H9 (cell line): Measurements from ENCODE around the gene KEL. TPM values are rescaled to one million over a fixed set of nuclear protein-coding genes. Genes with fewer than 3 reads are reported as not detected.

Experiments
- DNase-seq: peaks from one replicate; pipeline ENCODE4 v3.0.0-alpha.2; 2017
- H2AFZ ChIP-seq: one replicate; pipeline ENCODE4 v1.6.1; 2013; ENCODE audit warnings: mild to moderate bottlenecking, low read length, control low read depth, moderate library complexity
- H2AK5ac ChIP-seq: 2 replicates; pipeline ENCODE4 v1.6.1; 2013; ENCODE audit warnings: low read length, control low read depth, mixed read lengths; ENCODE audit not compliant: insufficient read length
- H2BK120ac ChIP-seq: one replicate; pipeline ENCODE4 v1.6.1; 2013; ENCODE audit warnings: low read depth, mild to moderate bottlenecking, low read length, control low read depth, inconsistent platforms; ENCODE audit not compliant: poor library complexity, severe bottlenecking
- H2BK12ac ChIP-seq: 2 replicates; pipeline ENCODE4 v1.6.1; 2013; ENCODE audit warnings: low read length, control low read depth, mixed read lengths, low read depth; ENCODE audit not compliant: insufficient read length
- H2BK15ac ChIP-seq: 2 replicates; pipeline ENCODE4 v1.6.1; 2013; ENCODE audit warnings: low read depth, low read length, control low read depth
- H2BK20ac ChIP-seq: one replicate; pipeline ENCODE4 v1.6.1; 2013; ENCODE audit warnings: low read depth, mild to moderate bottlenecking, low read length, control low read depth, inconsistent platforms; ENCODE audit not compliant: poor library complexity, severe bottlenecking
- H2BK5ac ChIP-seq: 2 replicates; pipeline ENCODE4 v1.6.1; 2013; ENCODE audit warnings: low read length, control low read depth, mixed read lengths; ENCODE audit not compliant: insufficient read length
- H3K14ac ChIP-seq: 2 replicates; pipeline ENCODE4 v1.6.1; 2013; ENCODE audit warnings: low read length, control low read depth; ENCODE audit not compliant: insufficient read depth
- H3K18ac ChIP-seq: 2 replicates; pipeline ENCODE4 v1.6.1; 2013; ENCODE audit warnings: low read depth, mild to moderate bottlenecking, mixed read lengths, low read length, control low read depth; ENCODE audit not compliant: insufficient read length
- H3K23ac ChIP-seq: 2 replicates; pipeline ENCODE4 v1.6.1; 2013; ENCODE audit warnings: low read length, control low read depth, mixed read lengths, low read depth; ENCODE audit not compliant: insufficient read length
- H3K23me2 ChIP-seq: 2 replicates; pipeline ENCODE4 v1.6.1; 2013; ENCODE audit warnings: low read depth, mild to moderate bottlenecking, mixed read lengths, low read length, control low read depth; ENCODE audit not compliant: insufficient read length, poor library complexity, severe bottlenecking
- H3K27ac ChIP-seq: 2 replicates; pipeline ENCODE4 v1.5.1; 2013; ENCODE audit warnings: low read length, control low read depth, mixed read lengths, low read depth; ENCODE audit not compliant: insufficient read length
- H3K27me3 ChIP-seq: 2 replicates; pipeline ENCODE4 v1.6.1; 2013; ENCODE audit warnings: low read length, control low read depth, inconsistent platforms; ENCODE audit not compliant: insufficient read depth
- H3K4ac ChIP-seq: 2 replicates; pipeline ENCODE4 v1.6.1; 2013; ENCODE audit warnings: low read depth, mild to moderate bottlenecking, control low read depth, inconsistent platforms, low read length, moderate library complexity
- H3K4me1 ChIP-seq: 2 replicates; pipeline ENCODE4 v1.6.1; 2013; ENCODE audit warnings: low read length, control low read depth, inconsistent platforms; ENCODE audit not compliant: insufficient read depth
- H3K4me2 ChIP-seq: 2 replicates; pipeline ENCODE4 v1.6.1; 2013; ENCODE audit warnings: low read length, control low read depth, mixed read lengths; ENCODE audit not compliant: insufficient read length, insufficient read depth
- H3K56ac ChIP-seq: 2 replicates; pipeline ENCODE4 v1.6.1; 2013; ENCODE audit warnings: low read depth, mild to moderate bottlenecking, mixed read lengths, low read length, control low read depth; ENCODE audit not compliant: insufficient read length
- H3K79me1 ChIP-seq: 2 replicates; pipeline ENCODE4 v1.6.1; 2013; ENCODE audit warnings: low read depth, mild to moderate bottlenecking, moderate library complexity, low read length, control low read depth, inconsistent platforms; ENCODE audit not compliant: insufficient read depth, poor library complexity, severe bottlenecking
- H3K79me2 ChIP-seq: 2 replicates; pipeline ENCODE4 v1.6.1; 2013; ENCODE audit warnings: low read length, control low read depth, inconsistent platforms; ENCODE audit not compliant: insufficient read depth
- H3K9ac ChIP-seq: 2 replicates; pipeline ENCODE4 v1.6.1; 2013; ENCODE audit warnings: low read length, control low read depth, mixed read lengths; ENCODE audit not compliant: insufficient read length; ENCODE audit errors: extremely low read depth
- H3K9me3 ChIP-seq: one replicate; pipeline ENCODE4 v1.6.1; 2013; ENCODE audit warnings: low read depth, low read length, inconsistent platforms; ENCODE audit not compliant: control insufficient read depth
- H3T11ph ChIP-seq: one replicate; pipeline ENCODE4 v1.6.1; 2013; ENCODE audit warnings: mild to moderate bottlenecking, low read length, control low read depth, inconsistent platforms
- H4K20me1 ChIP-seq: one replicate; pipeline ENCODE4 v1.6.1; 2013; ENCODE audit not compliant: control insufficient read depth, insufficient read length, insufficient read depth
- H4K5ac ChIP-seq: 2 replicates; pipeline ENCODE4 v1.6.1; 2013; ENCODE audit warnings: low read depth, mild to moderate bottlenecking, mixed read lengths, low read length, control low read depth; ENCODE audit not compliant: insufficient read length
- H4K8ac ChIP-seq: replicated peaks from 2 replicates; pipeline ENCODE4 v1.6.1; 2013; ENCODE audit warnings: low read length, control low read depth, mixed read lengths, low read depth; ENCODE audit not compliant: insufficient read length
- H4K91ac ChIP-seq: 2 replicates; pipeline ENCODE4 v1.6.1; 2013; ENCODE audit warnings: low read depth, mild to moderate bottlenecking, moderate library complexity, mixed read lengths, low read length, control low read depth; ENCODE audit not compliant: insufficient read length
- H3K27ac Mint-ChIP-seq, 3 experiments: 2 replicates in 2 of 3; 3 replicates in 1 of 3; pipeline ENCODE4 v1.8.0; 2020 to 2021; ENCODE audit warnings: mixed read lengths in 3 of 3, mild to moderate bottlenecking in 1 of 3, moderate library complexity in 1 of 3
- H3K27me3 Mint-ChIP-seq: 2 replicates; pipeline ENCODE4 v1.8.0; 2021; ENCODE audit warnings: low read depth, mild to moderate bottlenecking, moderate library complexity, mixed read lengths
- H3K36me3 Mint-ChIP-seq, 3 experiments: 2 replicates in 2 of 3; 3 replicates in 1 of 3; pipeline ENCODE4 v1.8.0; 2020 to 2021; ENCODE audit warnings: low read depth in 3 of 3, mixed read lengths in 3 of 3; ENCODE audit not compliant: insufficient read depth in 1 of 3
- H3K4me1 Mint-ChIP-seq, 2 experiments: 2 replicates each; pipeline ENCODE4 v1.8.0; 2020; ENCODE audit warnings: mixed read lengths in 2 of 2
- H3K4me3 Mint-ChIP-seq, 2 experiments: 2 replicates in 1 of 2; 3 replicates in 1 of 2; pipeline ENCODE4 v1.8.0; 2020 to 2021; ENCODE audit warnings: mild to moderate bottlenecking in 2 of 2, mixed read lengths in 2 of 2, moderate library complexity in 1 of 2
- H3K9me3 Mint-ChIP-seq, 2 experiments: 2 replicates in 1 of 2; 3 replicates in 1 of 2; pipeline ENCODE4 v1.8.0; 2020; ENCODE audit warnings: mild to moderate bottlenecking in 2 of 2, mixed read lengths in 2 of 2, moderate library complexity in 1 of 2
- WGBS: extraction: QIAGEN DNeasy Blood & Tissue Kit; methylation state at CpG from one replicate; pipeline ENCODE4 v1.1.7; 2013; ENCODE audit warnings: missing lambda C conversion rate, low lambda C conversion rate, mixed read lengths; ENCODE audit not compliant: insufficient read length; ENCODE audit errors: extremely low coverage; 5-methylcytosine and 5-hydroxymethylcytosine counted together
- total RNA-seq: library from RNA; stranded (reverse); gene quantifications from 2 replicates; pipeline ENCODE4 v1.2.1, GENCODE V29; 2021
- TF ChIP-seq, protein P1 (sequence below): fragments of 200-600 bp; sonication (generic); conservative IDR thresholded peaks from 3 replicates; pipeline ENCODE4 v1.8.0; 2021; ENCODE audit warnings: antibody characterized with exemption, mild to moderate bottlenecking

KEL gene
- total RNA-seq, 1 experiment from 2014 or later, result 1.5 TPM

DNA sequence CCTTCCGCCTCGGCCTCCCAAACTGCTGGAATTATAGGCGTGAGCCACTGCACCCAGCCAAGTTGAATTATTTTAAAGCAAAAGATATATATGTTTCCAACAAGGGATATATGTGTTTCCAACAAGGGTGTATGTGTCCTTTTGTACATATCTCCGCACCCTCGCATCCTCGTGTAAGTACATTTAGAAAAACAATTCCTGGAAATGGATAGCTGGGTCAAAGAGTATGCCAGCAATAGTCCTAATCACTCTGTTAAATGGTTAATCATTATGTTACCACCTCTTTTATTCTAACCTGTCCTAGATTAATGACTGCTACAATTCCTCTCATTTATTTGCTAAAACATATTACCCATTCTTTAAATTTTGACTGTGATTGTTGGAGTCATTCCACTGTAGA lies 36.8 kb upstream of the KEL start:
- H3K4me1 Mint-ChIP-seq, result peaks cover 0 to 6% of the 10 kb centered on the region in 2 experiments; a peak in 2 of 4 replicates
- TF ChIP-seq, protein P1, sequence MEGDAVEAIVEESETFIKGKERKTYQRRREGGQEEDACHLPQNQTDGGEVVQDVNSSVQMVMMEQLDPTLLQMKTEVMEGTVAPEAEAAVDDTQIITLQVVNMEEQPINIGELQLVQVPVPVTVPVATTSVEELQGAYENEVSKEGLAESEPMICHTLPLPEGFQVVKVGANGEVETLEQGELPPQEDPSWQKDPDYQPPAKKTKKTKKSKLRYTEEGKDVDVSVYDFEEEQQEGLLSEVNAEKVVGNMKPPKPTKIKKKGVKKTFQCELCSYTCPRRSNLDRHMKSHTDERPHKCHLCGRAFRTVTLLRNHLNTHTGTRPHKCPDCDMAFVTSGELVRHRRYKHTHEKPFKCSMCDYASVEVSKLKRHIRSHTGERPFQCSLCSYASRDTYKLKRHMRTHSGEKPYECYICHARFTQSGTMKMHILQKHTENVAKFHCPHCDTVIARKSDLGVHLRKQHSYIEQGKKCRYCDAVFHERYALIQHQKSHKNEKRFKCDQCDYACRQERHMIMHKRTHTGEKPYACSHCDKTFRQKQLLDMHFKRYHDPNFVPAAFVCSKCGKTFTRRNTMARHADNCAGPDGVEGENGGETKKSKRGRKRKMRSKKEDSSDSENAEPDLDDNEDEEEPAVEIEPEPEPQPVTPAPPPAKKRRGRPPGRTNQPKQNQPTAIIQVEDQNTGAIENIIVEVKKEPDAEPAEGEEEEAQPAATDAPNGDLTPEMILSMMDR, result no peak
- H3K18ac ChIP-seq, result no peak overlapping the region
- no peaks in the 10 kb centered on the region for H3K4me1 ChIP-seq
- no peaks in the 10 kb centered on the region for H3K23me2 ChIP-seq
- H3K14ac ChIP-seq, result no peak overlapping the region
- no peak overlapping the region for H3K27ac ChIP-seq
- no peak overlapping the region for H3T11ph ChIP-seq
- H3K9me3 Mint-ChIP-seq, result peaks cover 1 to 5% of the 10 kb centered on the region in 2 experiments; a peak in 4 of 5 replicates
- H3K9me3 ChIP-seq, result no peaks in the 10 kb centered on the region
- H3K4me2 ChIP-seq, result no peak overlapping the region
- no peaks in the 10 kb centered on the region; a peak in 1 of 7 replicates for H3K36me3 Mint-ChIP-seq
- no peak overlapping the region for H3K4ac ChIP-seq
- H3K4me3 Mint-ChIP-seq, result no peak overlapping the region
- no peak overlapping the region for H2AFZ ChIP-seq
- no peaks in the 10 kb centered on the region for H4K20me1 ChIP-seq
- no peak overlapping the region for H2BK120ac ChIP-seq
- H3K23ac ChIP-seq, result no peak overlapping the region
- no peak overlapping the region for H3K27ac Mint-ChIP-seq
- no peak overlapping the region for H3K56ac ChIP-seq
- H4K91ac ChIP-seq, result no peak overlapping the region
- no peak for DNase-seq
- no peaks in the 10 kb centered on the region for H3K79me2 ChIP-seq
- H2BK5ac ChIP-seq, result no peak overlapping the region
- peaks cover 2% of the 10 kb centered on the region for H3K27me3 Mint-ChIP-seq
- H2AK5ac ChIP-seq, result no peak overlapping the region
- no peak overlapping the region for H3K9ac ChIP-seq
- no peak overlapping the region for H4K8ac ChIP-seq
- no peak overlapping the region for H2BK15ac ChIP-seq
- no peaks in the 10 kb centered on the region for H3K27me3 ChIP-seq
- no CpG with 5 or more reads among the region's 6 CpGs for WGBS
- no peak overlapping the region for H4K5ac ChIP-seq
- H3K79me1 ChIP-seq, result no peaks in the 10 kb centered on the region
- H2BK20ac ChIP-seq, result no peak overlapping the region
- H2BK12ac ChIP-seq, result no peak overlapping the region
